HTR-8/SVneo (cell line): Measurements from ENCODE around the gene CREB3.

Experiments
- DNase-seq: peaks from one replicate; pipeline ENCODE4 v3.0.0; 2011; ENCODE audit warnings: low spot score, mixed read lengths; ENCODE audit not compliant: insufficient read length
- FAIRE-seq: peaks from 2 replicates; lab custom pipeline; 2011; peaks lifted over from hg19 to GRCh38; lab: Jason Lieb, UNC

The CREB3 gene

DNA sequence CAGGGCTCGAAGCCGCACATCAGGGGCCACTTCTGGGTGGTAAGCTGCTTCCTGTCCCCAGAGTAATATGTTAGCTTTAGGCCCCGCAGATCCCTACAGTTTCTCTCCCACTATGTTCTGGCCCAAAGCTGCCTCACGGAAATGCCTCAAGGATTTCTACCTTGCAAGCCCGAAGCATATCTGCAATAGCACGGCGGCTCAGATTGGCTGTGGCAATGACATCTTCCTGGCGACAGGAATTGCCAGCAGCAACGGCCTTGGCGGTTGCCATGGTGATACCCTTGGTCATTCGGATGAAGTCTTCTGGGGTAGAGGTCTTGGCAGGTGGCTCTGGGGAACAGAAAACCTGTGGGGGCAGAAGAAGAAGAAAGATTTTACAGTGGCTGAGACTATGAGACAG is 32.4 kb upstream of the CREB3 start:
- no peak for FAIRE-seq

DNA sequence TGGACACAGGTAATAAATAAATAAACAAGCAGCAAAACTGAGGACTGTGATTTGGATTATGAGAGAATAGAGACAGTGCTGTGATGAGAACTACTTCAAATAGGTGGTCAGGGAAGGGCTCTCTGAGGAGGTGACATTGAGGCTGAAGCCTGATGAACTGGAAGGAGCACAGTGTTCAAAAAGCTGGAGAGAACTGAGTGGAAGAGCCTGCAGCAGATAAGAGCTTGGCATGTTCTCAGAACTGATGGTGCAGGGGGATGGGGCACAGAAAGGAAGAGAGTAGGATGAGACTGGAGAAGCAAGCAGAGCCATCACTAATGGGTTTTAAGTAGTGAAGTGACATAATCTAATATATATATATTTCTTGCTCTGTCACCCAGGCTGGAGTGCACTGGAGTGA is 31.5 kb upstream of the CREB3 start:
- DNase-seq (no peak), FAIRE-seq (no peak)

More for the DNA sequence above, 32.4 kb upstream of the CREB3 start:
- DNase-seq = no peak

DNA sequence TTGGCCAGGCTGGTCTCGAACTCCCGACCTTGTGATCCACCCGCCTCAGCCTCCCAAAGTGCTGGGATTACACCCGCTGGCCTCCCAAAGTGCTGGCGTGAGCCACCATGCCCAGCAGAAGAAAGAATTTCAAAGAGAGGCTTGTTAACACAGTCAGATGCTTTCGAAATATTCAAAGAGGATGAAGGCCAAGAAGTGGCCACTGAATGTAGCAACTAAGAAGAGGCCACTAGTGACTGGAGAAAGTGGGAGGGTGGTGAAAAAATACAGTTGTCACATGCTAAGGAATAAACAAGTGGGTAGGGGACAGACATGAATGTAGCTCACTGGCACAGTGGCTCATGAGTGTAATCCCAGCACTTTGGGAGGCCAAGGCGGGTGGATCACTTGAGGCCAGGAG is 29.8 kb upstream of the CREB3 start:
- FAIRE-seq (no peak), DNase-seq (no peak)

DNA sequence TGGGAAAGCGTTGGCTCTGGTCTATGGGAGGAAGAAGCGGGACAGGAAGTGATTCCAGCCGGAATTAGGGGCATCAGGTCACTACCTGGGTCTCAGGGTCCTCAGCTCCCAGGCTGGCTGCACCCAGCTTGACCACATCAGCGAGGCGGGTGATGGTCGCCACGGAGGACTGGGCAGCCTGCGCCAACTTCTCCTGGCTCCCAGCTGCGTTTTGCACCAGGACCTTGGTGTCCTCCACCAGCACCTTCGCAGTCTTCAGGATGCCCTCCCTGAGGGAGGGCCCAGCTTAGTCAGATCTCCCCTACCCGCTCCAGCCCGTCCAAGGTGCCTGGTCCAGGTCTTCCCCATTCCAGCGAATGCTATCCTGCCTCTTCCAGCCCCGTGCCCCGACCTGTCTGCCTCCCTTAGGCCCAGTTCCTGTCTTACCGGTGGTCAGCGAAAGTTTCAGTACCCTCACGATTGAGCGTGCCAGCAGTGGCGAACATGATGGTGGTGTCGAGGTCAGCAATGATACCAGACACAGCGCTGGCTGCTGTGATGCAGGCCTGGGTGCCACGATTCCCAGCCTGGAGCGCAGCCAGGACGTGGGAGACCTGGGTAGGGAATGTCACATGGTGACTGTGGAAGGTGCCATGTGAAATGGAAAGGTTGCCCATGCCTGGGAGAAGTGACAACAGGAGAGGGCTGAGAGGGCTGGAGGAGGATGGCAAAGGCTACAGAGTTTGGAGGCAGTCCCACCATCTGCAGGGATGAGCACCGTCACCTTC is 28.4 kb upstream of the CREB3 start:
- FAIRE-seq (no peak), DNase-seq (no peak)

DNA sequence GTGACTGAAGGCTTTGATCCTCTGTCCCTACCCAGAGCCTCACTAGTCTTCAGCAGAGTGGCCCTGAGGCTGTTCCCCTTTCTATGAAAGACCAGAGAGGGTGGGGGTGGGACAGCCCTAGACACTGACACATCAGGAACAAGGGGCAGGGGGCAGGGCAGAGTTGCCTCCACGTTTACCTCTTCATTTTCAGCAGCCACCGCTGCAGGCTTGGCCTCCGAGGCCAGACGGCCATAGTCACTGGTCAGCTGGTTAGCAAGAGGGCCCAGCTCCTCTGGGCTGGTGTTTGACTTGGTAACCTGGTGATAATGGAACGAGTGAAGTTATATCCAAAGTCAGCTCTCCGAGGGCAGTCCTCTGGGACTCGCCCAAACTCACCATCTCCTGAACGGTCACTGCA is 27.1 kb upstream of the CREB3 start:
- DNase-seq = no peak
- FAIRE-seq = no peak

DNA sequence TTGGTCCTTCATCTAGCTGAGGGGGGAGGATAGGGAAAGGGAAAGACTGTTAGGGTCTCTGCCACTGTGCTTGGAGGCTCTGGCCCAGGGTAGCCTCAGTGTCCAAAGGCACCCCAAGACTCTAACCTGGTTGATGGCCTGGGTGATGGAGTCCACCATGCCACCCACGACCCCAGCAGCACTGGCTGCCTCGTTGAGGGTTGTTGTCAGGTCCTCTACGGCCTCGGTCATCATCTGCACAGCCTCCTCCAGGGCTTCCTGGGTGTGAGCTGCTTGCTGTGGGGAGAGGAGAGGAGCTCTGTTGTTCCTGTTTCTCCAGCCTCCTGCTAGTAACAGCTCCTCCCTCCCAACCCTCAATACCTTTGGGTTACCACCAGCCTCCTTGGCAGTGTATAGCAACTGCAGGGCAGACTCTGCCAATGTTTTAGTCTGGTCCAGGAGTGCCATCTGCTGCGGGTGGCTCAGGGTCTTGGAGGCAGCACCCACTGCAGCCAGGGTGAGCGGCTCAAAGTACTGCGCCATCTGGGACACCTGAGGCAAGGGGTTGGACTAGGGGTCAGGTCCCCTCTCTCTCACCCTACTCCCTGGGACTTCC is 26.5 kb upstream of the CREB3 start:
- FAIRE-seq (no peak), DNase-seq (no peak)

DNA sequence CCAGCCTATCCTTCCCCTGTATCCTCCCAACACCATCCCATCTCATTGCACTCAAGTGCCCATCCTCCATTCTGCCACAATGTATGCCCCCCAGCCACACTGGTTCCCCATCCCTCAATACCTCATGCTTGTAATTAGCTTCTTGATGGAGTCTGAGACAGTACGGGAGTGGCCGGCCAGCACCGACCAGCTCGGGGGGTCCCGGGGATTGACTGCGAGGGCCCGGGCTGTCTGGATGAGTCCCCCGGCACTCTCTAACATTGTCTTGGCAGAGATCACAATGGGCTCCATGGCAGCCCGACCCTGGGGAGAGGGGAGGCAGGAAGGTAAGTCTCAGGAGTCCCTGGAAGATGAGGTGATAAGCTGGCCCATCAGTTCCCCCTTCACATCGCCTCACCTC is 25.5 kb upstream of the CREB3 start:
- no peak for FAIRE-seq
- no peak for DNase-seq

DNA sequence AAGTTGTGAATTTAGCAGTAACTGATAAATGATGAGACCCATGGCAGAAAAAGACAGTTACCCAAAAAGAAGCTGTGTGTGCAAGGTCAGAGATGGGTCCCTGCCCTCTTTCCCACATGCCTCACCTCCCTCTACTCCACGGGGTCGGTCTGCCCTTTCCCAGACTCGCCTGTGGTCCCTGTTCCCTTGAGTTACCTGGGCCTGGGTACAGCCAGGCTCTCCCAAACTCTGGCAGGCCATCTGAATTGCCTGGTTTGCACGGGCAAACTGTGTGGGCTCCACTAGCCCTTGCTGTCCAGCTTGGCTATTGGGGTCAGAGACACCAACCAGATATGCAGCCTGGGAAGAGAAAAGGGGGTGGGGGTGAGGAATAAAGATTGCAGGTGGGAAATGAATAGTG is 24.3 kb upstream of the CREB3 start:
- DNase-seq (no peak), FAIRE-seq (no peak)

DNA sequence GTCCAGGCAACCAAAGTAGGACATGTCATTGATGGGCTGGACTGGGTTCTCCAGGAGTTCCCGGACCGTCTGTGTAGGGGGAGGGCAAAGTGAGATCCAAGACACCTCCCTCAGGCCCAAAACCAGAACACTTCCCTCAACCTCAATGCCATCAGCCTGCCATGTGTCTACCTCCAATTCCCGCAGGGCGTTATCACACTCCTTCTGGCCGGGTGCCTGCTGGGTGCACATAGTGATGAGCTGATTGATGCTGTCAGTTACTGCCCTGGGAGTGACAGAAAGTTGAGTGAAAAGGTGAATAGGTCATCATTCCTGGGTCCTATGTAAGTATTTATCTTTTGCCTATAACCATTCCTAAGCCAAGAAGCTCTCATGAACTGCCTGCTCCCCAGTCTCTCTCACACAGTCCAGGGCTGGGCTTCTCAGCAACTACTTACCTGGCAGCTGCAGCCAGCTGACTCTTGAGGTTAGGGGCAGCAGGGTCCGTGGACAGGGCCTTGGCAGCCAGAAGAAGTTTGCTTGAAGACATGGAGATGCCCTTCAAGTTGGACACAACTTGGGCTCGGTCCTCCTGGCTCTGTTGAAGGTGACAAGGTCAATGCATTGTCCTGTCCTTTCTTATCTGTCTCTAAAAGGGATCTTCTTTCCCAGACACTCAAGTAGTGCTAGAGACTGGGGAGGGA is 21.5 kb upstream of the CREB3 start:
- no peak for FAIRE-seq
- no peak for DNase-seq

DNA sequence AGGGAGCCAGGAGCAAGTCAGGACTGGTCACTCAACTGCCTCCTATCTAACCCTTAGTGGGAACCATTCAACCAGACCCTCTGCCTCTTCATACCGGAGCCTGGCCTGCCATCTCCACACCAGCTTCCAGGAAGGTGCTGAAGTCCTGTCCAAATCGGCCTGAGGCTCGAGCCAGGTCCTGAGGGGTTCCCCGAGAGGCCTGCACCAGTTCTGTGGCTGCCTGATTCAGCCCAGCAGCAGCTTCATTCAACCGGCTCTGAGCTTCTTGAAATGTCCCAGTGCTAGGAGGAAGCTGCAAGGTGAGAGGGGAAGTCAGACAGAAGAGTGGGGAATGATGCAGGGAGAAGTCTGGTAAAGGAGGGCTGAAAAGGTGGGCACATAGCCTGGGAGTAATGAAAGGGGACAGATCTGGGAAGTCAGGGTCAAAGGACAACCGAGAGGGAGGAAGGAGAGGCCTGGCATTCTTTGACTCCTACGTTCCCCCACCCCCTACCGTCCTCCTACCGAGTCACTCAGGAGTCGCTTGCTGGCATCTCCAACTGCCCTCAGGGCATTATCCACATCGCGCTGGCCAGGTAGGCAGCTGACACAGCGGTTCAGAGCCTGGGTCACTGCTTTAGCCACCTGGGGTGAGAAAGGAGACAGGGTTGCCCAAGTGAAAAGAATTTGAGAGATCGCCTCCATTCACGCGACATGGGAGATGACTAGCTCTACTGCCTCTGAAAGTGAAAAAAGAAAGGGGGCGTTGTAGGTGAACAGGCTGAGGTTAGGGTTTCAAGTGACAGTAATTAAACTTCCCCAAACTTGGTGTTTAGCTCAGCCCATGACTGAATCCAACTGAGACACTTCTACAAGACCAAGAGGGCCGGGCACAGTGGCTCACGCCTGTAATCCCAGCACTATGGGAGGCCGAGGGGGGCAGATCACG is 20.7 kb upstream of the CREB3 start:
- FAIRE-seq (no peak), DNase-seq (no peak)

DNA sequence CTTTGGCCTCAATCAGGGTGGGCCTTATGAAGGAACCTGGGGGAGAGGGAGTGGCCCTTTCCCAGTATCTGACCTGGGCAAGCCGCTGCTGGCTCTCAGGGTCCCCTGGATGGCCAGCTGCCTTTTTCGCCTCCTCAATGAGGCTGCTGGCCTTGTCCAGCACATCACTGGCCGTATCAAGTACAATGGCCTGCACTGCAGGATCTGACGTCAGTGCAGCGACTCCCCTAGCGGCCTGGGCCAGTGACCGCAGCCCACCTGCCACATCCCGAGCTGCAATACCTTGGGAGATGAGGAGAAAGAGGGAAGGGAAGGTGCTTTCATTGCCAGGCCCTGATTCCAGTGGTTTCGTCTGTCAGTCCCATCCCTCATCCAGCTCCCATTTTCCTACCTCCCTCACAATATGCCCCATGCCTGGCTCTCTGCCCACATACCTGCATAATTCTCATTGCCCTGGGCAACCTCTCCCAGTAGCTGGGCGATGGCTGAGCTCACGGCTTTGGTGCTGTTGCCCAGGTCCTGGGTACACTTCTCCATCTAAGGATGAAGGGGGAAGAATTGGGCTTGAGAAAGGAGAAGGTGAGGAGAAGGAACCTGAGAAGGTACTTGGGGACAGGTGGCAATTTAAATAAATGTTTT is 19.6 kb upstream of the CREB3 start:
- no peak for FAIRE-seq
- DNase-seq = no peak

DNA sequence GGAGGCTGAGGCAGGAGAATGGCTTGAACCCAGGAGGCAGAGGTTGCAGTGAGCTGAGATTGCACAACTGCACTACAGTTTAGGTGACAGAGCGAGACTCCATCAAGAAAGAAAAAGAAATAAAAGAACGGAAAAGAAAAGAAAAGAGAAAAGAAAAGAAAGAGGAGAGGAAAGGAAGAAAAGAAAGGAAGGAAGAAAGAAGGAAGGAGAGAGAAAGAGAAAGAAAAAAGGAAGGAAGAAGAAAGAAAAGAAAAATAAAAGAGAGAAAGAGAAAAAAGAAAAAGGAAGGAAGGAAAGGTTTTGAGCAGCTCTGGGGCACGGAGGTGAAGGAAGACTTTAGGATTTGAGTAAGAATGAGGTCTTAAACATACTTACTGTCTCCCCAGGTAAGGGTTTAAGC is 18.9 kb upstream of the CREB3 start:
- FAIRE-seq (no peak), DNase-seq (no peak)

DNA sequence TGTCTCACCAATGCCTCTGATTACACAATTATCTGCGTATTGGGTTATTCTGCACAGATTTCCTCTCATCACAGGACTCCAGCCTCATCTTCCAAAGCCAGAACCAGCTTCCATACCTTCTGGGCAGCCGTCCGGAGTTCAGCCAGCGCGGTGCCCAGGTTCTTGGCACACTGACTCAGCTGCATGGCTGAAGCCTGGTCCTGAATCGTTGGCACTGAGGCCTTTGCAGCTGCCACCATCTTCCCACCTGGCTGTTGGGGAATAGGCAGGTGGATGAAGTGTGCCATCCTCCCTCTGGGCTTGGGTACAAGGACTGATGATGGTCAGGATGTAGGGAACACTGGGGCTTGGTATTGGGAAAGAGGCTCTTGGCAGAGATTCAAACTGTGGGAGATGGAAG is 18.3 kb upstream of the CREB3 start:
- FAIRE-seq = no peak

DNA sequence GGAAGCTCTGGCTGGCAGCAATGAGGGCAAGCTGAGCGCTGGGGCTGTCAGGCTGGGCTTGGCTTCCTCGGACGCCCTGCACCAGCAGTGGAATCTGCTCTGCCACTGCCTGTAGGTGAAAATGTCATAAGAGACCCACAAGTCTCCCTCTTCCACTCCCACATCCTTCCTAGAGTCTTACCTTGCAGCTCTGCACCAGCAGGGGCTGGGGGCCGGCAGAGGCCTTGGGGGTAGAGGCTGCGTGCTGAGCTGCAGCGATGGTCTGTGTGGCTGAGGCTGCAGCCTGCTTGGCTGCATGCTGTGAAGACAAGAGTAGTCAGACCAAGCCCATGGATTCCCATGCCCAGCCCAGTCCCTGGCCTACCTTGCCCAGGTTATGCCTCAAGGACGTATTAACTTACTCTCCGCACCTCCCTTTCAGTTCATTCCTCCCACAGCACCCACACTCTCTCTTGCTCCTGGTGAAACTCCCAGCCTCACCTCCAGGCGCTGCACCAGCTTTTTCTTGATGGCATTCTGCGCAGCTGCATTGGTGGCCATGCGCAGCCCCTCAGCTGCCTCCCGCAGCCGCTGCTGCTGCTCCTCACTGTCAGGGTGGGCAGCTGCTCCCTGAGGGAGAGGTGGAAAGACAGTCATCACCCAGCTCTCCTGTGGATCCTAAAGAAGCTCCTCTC is 17.8 kb upstream of the CREB3 start:
- DNase-seq (no peak), FAIRE-seq (no peak)

More for the DNA sequence above, 18.3 kb upstream of the CREB3 start:
- DNase-seq = no peak

DNA sequence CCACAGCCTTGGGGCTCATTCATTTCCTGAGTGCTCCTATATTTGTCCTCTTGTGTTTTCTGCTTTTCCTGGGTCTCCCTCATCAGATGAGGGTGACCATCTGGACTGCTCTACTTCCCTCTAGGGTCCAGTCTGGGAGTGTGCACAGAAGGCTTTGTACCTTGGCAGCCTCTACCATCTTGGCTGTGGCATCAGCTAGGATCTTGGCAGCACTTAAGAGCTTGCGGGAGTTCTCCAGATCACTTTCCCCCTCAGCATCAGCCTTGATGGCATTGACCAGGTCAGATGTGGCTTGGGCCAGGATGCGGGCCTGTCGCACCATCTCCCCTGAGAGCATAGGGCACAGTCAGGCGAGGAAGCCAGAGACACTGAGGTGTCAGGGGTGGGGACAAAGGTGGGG is 16.2 kb upstream of the CREB3 start:
- DNase-seq = no peak
- no peak for FAIRE-seq

DNA sequence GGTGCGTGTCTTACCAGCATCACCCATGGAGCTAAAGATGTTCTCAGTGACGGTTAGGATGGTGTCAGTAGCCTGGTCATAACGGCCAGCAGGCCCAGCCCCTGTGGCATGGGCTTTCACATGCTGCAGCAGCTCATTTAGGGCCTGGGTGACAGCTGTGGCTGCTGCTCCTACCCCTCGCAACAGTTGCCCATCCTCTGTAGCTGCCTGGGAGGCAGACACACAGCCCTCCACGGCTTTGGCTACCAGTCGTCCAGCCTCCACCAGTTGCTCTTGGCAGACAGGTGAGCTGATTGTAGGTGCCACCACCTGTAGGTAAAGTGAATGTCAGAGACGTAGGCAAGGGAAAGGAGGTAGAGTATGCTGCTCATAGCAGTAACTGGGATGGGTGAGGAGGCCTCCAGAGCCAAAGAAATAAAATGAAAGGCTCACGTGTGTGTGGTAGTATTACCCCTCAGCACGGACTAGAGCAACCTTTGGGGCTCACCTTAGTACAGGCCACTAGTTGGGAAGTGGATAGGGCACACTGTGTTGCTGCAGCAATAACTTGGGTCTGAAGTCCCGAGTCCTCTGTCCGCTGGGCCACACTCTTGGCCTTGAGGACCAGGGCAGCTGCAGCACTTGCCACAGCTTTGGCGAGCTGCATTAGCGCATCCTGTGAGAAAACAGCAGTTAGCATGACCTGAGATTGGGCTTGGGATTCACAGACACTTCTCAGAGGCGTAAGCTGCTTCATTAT is 15.2 kb upstream of the CREB3 start:
- FAIRE-seq (no peak), DNase-seq (no peak)

DNA sequence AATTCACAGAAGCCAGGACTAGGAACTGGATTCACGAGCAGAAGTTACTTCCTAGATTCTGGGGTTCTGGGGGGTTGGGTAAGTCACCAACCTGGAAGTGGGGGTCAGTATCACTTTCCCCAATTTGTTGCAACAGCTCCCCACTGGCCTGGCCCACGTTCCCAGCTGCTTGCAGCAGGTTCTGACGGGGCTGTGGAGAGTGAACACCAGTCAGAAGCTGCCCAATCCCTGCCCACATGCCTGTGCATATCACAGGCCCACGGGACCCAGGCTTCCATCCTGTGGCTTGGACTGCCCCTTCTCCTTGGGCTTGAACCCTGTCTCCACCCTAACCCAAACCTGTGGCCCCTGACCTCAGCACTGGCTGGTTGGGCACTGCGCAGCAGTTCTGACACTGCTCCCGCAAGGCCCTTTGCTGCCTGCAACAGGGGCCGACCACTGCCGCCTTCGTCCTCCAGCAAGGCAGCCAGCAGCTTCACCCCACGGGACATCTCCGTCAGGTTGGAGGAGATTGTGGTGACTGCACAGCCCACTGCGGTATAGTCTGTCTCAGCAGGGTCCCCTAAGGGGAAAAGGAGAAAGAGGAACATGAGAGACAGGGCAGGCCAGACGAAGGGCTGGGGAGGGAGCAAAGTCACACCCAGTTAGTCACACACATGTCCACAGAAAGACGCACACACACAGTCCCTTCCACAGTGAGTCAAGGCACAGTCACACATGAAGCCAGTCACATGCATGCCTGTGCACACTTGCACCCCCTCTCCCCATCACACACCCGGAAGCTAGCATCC is 13.6 kb upstream of the CREB3 start:
- DNase-seq (no peak), FAIRE-seq (no peak)

DNA sequence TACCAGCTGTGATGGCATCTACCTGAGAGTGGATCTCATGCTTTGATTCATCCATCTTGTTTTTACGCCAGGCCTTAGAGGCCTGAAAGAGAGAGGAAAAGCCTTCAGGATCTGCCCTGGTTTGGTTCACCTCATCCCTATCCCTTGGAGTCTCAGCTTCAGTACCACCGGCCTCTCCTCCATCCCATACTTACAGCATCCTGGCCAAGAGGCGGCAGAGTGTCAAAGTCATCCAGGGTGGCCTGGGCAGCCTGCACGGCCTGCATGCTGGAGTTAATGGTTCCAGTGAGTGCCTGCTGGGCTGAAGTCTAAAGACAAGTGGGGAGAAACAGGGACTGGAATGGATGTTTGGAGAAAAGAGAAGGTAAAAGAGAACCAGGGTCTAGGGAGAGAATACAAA is 12.9 kb upstream of the CREB3 start:
- DNase-seq = no peak
- no peak for FAIRE-seq
